Muscle of leg (tissue), 11 donors: ENCODE measurements around the gene TPX2. TPM values are rescaled to one million over a fixed set of nuclear protein-coding genes. Genes with fewer than 3 reads are reported as not detected.

Source experiments
- DNase-seq: peaks from one replicate; pipeline ENCODE4 v3.0.0; 2013
- H3K27ac ChIP-seq: one replicate; pipeline ENCODE4 v1.5.1; 2013; ENCODE audit warnings: mild to moderate bottlenecking, low read length, control low read depth
- H3K27me3 ChIP-seq: one replicate; pipeline ENCODE4 v1.6.1; 2013; ENCODE audit warnings: low read length; ENCODE audit not compliant: control insufficient read depth, insufficient read depth
- H3K36me3 ChIP-seq: one replicate; pipeline ENCODE4 v1.6.1; 2013; ENCODE audit warnings: low read length; ENCODE audit not compliant: control insufficient read depth, insufficient read depth
- H3K4me1 ChIP-seq: one replicate; pipeline ENCODE4 v1.6.1; 2013; ENCODE audit warnings: low read length; ENCODE audit not compliant: control insufficient read depth, insufficient read depth
- H3K4me3 ChIP-seq: one replicate; pipeline ENCODE4 v1.5.1; 2013; ENCODE audit warnings: low read length, control low read depth
- H3K9me3 ChIP-seq: replicated peaks from 2 replicates; pipeline ENCODE4 v1.6.1; 2013; ENCODE audit warnings: low read depth, low read length; ENCODE audit not compliant: control insufficient read depth
- WGBS: methylation state at CpG from one replicate; pipeline ENCODE4 v1.1.5; 2013; ENCODE audit warnings: missing lambda C conversion rate; ENCODE audit not compliant: insufficient coverage; 5-methylcytosine and 5-hydroxymethylcytosine counted together
- polyA plus RNA-seq, 8 donors: library from polyadenylated mRNA; unstranded; fragments of 120-200 nt; gene quantifications; one replicate each; pipeline versions ENCODE4 v1.2.1 to v1.2.3, GENCODE V29; 2013; ENCODE audit warnings: inconsistent platforms in 1 of 8, low replicate concordance in 1 of 8; ENCODE audit not compliant: insufficient read length in 8 of 8, insufficient read depth in 1 of 8
- total RNA-seq: library from RNA; stranded (reverse); fragments of 120-200 nt; gene quantifications from one replicate; pipeline ENCODE4 v1.2.4, GENCODE V29; 2013

The TPX2 gene
- total and polyA plus RNA-seq, 9 donors: 21.4 to 42.7 (median 27.9) TPM

GRCh38 chr20:31713312-31714273 lies 25.5 kb upstream of the TPX2 start:
- 6% methylated on average over 5 of the region's 9 CpGs for WGBS
- peak; percentile 94 for DNase-seq

GRCh38 chr20:31715766-31716165 lies 23.3 kb upstream of the TPX2 start:
- Histone ChIP-seq H3K27ac (no peak overlapping the region), H3K9me3 (no peaks in the 10 kb centered on the region), H3K27me3 (no peaks in the 10 kb centered on the region), H3K36me3 (peaks cover 45% of the 10 kb centered on the region), H3K4me3 (no peak overlapping the region), H3K4me1 (peaks cover 50% of the 10 kb centered on the region)
- no peak for DNase-seq
- 50% methylated on average over 2 of the region's 3 CpGs for WGBS

More at GRCh38 chr20:31713312-31714273, 25.5 kb upstream of the TPX2 start:
- Histone ChIP-seq H3K9me3 (no peaks in the 10 kb centered on the region), H3K4me3 (no peak overlapping the region), H3K27me3 (no peaks in the 10 kb centered on the region), H3K4me1 (peaks cover 35% of the 10 kb centered on the region), H3K36me3 (peaks cover 40% of the 10 kb centered on the region), H3K27ac (peak overlapping the region; percentile 91)

GRCh38 chr20:31716351-31716750 lies 22.7 kb upstream of the TPX2 start:
- DNase-seq: no peak
- H3K4me3 ChIP-seq: no peak overlapping the region
- peaks cover 54% of the 10 kb centered on the region for H3K4me1 ChIP-seq
- H3K9me3 ChIP-seq: no peaks in the 10 kb centered on the region
- no peaks in the 10 kb centered on the region for H3K27me3 ChIP-seq
- H3K27ac ChIP-seq: no peak overlapping the region
- peaks cover 42% of the 10 kb centered on the region for H3K36me3 ChIP-seq
- no CpG with 5 or more reads among the region's 1 CpG for WGBS

GRCh38 chr20:31716818-31717477 lies 22.1 kb upstream of the TPX2 start:
- H3K4me3 ChIP-seq: no peak overlapping the region
- DNase-seq: no peak
- H3K4me1 ChIP-seq: peaks cover 60% of the 10 kb centered on the region
- 75% methylated on average over 2 of the region's 5 CpGs for WGBS
- H3K27ac ChIP-seq: no peak overlapping the region
- H3K27me3 ChIP-seq: no peaks in the 10 kb centered on the region
- H3K36me3 ChIP-seq: peaks cover 42% of the 10 kb centered on the region
- H3K9me3 ChIP-seq: no peaks in the 10 kb centered on the region

GRCh38 chr20:31717478-31718201 lies 21.4 kb upstream of the TPX2 start:
- no peaks in the 10 kb centered on the region for H3K27me3 ChIP-seq
- H3K27ac ChIP-seq: no peak overlapping the region
- DNase-seq: no peak
- peaks cover 42% of the 10 kb centered on the region for H3K36me3 ChIP-seq
- peaks cover 55% of the 10 kb centered on the region for H3K4me1 ChIP-seq
- no peak overlapping the region for H3K4me3 ChIP-seq
- 63% methylated on average over 2 of the region's 6 CpGs for WGBS
- H3K9me3 ChIP-seq: no peaks in the 10 kb centered on the region

DNA sequence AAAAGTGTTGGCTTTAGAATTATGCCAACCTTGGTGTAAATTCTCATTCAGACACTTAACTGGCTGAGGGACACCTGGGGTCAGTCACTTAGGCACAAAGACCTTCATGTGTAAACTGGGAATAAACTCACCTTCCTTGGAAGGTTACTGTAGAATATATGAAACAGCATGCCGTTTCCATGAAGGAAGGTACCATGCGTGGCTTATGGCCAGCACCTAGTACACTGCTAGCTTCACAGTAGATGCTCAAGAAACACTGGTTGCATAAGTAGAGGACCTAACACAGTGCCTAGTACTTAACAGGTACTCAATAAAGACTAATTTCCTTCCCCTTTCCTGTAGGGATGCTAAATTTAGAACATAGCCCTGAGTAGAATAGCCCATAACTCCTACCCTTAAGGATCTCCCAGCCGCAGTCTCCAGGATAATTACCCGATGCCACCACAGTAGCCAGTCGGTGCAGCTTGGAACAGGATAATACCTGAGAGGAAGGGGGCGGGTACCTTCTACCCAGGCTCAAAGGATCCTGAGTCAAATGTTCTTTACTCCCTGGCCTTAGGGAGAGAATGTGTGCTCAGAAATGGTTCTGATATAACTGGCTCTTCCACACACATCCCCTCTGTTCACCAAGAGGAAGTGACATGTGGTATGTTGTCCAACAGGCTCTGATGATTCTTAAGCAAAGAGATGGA lies 20.0 kb upstream of the TPX2 start:
- no CpG with 5 or more reads among the region's 6 CpGs for WGBS
- peaks cover 37% of the 10 kb centered on the region for H3K36me3 ChIP-seq
- H3K27me3 ChIP-seq: no peaks in the 10 kb centered on the region
- no peaks in the 10 kb centered on the region for H3K9me3 ChIP-seq
- H3K27ac ChIP-seq: no peak overlapping the region
- no peak overlapping the region for H3K4me3 ChIP-seq
- no peak for DNase-seq
- H3K4me1 ChIP-seq: peaks cover 45% of the 10 kb centered on the region

GRCh38 chr20:31719644-31720485 lies 19.2 kb upstream of the TPX2 start:
- H3K4me3 ChIP-seq: peak overlapping the region; percentile 95
- H3K27ac ChIP-seq: peak overlapping the region; percentile 54
- WGBS: no CpG with 5 or more reads among the region's 2 CpGs
- peaks cover 42% of the 10 kb centered on the region for H3K4me1 ChIP-seq
- H3K36me3 ChIP-seq: peaks cover 33% of the 10 kb centered on the region
- no peaks in the 10 kb centered on the region for H3K9me3 ChIP-seq
- no peaks in the 10 kb centered on the region for H3K27me3 ChIP-seq
- DNase-seq: no peak

DNA sequence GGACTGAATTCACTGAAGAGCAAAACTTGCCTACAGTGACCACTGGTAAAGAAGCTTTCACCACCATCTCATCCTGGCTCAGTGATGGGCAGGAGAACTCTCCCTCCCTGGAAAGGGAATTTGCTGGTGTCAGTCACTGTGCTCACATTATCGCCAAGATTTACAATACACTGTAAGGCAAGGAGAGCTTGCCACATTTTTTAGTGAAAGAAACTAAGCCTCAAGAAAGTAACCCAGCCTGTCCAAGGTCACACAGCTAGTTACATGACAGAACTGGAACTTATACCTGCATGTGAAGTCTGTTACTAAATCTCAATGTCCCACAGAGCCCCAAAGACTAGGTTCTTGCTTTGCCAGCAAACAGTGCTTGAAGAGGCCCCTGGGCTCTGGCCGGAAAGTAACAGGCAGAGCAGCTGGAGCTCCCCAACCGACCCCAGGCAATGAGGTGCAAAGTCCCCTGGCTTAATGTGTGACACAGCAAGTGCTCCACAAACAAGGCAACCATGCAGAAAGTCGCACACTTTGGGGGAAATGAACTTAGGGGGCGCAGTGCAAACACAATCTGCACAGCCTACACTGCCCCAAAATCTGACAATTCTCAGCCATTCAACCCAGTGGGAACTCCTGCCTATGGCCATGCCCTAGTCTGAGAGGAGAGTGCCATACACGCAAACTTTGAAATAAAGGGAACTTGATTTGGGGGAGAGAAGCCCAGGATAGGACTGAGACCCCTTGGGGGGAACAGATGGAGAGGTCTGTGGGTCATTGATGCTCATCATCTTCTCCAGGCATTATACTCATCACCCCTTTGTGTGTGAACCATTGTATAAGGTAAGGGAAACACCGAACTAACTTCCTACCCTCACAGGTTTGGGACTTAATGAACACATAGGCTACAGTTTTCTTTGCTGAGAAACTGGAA lies 18.3 kb upstream of the TPX2 start:
- Histone ChIP-seq H3K4me3 (peak overlapping the region; percentile 95), H3K27ac (peak overlapping the region; percentile 54), H3K27me3 (no peaks in the 10 kb centered on the region), H3K36me3 (peaks cover 29% of the 10 kb centered on the region), H3K4me1 (peaks cover 42% of the 10 kb centered on the region), H3K9me3 (no peaks in the 10 kb centered on the region)
- peak; percentile 41 for DNase-seq
- WGBS: 13% methylated on average over 2 of the region's 7 CpGs
